ENCODE measurements around the gene TCF12. TPM values are rescaled to one million over a fixed set of nuclear protein-coding genes. Genes with fewer than 3 reads are reported as not detected.
"Not testable (repeated sequence)": the region's sequence is repeated elsewhere in the genome, so short reads cannot be mapped to it uniquely, and the experiment has no call there.

The TCF12 gene
- total RNA-seq, 1 donor from 2014 or later, result 194 TPM

DNA sequence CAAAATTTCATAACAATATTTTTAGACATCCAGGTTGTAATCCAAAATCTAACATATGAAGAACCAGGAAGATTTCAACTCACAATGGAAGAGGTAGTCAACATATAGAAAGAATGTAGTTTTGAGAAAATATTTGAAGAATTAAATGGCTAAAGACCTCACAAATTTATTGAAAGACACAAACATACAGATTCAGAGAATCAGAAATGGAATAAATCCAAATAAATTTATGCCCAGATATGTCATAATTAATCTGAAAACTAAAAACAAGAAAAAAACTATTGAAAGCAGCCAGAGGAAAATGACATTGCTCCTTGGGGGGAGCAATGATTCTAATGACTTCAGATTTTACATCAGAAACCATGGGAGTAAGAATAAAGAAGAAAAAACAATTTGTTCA is 75.8 kb downstream of the TCF12 start:
- H3K36me3 Mint-ChIP-seq, result peaks cover 40% of the 10 kb centered on the region
- no peaks in the 10 kb centered on the region for H3K27me3 Mint-ChIP-seq (ENCODE audit: low read depth)
- no peak for TF ChIP-seq CTCF (IDR thresholded peaks at IDR 0.05; ENCODE audit: unreplicated experiment)
- H3K4me1 Mint-ChIP-seq, result peaks cover 5% of the 10 kb centered on the region
- DNase-seq (ENCODE audit: low spot score in 2 of 2, unreplicated experiment in 2 of 2), result no peak
- H3K9me3 Mint-ChIP-seq, result peaks cover 40% of the 10 kb centered on the region
- H3K27ac Mint-ChIP-seq, result no peak overlapping the region
- no peak overlapping the region for H3K4me3 Mint-ChIP-seq

GRCh38 chr15:56996093-56996492 is 77.6 kb downstream of the TCF12 start:
- H3K27me3 Mint-ChIP-seq (ENCODE audit: low read depth), result no peaks in the 10 kb centered on the region
- H3K4me1 Mint-ChIP-seq, result no peaks in the 10 kb centered on the region

GRCh38 chr15:56996746-56997470 is 78.5 kb downstream of the TCF12 start:
- no peak for DNase-seq (ENCODE audit: low spot score in 2 of 2, unreplicated experiment in 2 of 2)
- no peak for TF ChIP-seq CTCF (IDR thresholded peaks at IDR 0.05; ENCODE audit: unreplicated experiment)
- Mint-ChIP-seq H3K9me3 (peaks cover 40% of the 10 kb centered on the region), H3K4me3 (no peak overlapping the region), H3K27me3 (ENCODE audit: low read depth) (no peaks in the 10 kb centered on the region), H3K36me3 (peaks cover 40% of the 10 kb centered on the region), H3K27ac (no peak overlapping the region), H3K4me1 (no peaks in the 10 kb centered on the region)

More at GRCh38 chr15:56996093-56996492, 77.6 kb downstream of the TCF12 start:
- Mint-ChIP-seq H3K9me3 (peaks cover 40% of the 10 kb centered on the region), H3K27ac (no peak overlapping the region), H3K4me3 (no peak overlapping the region), H3K36me3 (peaks cover 40% of the 10 kb centered on the region)
- DNase-seq (ENCODE audit: low spot score in 2 of 2, unreplicated experiment in 2 of 2), result no peak
- no peak for TF ChIP-seq CTCF (IDR thresholded peaks at IDR 0.05; ENCODE audit: unreplicated experiment)

GRCh38 chr15:57003418-57003817 is 85.0 kb downstream of the TCF12 start:
- no peaks in the 10 kb centered on the region for H3K4me1 Mint-ChIP-seq
- no peak for DNase-seq (ENCODE audit: low spot score in 2 of 2, unreplicated experiment in 2 of 2)
- H3K27me3 Mint-ChIP-seq (ENCODE audit: low read depth), result no peaks in the 10 kb centered on the region
- no peak for TF ChIP-seq CTCF (IDR thresholded peaks at IDR 0.05; ENCODE audit: unreplicated experiment)
- H3K27ac Mint-ChIP-seq, result no peak overlapping the region
- peaks cover 12% of the 10 kb centered on the region for H3K36me3 Mint-ChIP-seq
- no peaks in the 10 kb centered on the region for H3K9me3 Mint-ChIP-seq
- H3K4me3 Mint-ChIP-seq, result no peak overlapping the region

GRCh38 chr15:57005244-57005643 is 86.8 kb downstream of the TCF12 start:
- no peak overlapping the region for H3K4me3 Mint-ChIP-seq
- DNase-seq (ENCODE audit: low spot score in 2 of 2, unreplicated experiment in 2 of 2), result no peak
- peaks cover 12% of the 10 kb centered on the region for H3K36me3 Mint-ChIP-seq
- no peaks in the 10 kb centered on the region for H3K27me3 Mint-ChIP-seq (ENCODE audit: low read depth)
- no peak for TF ChIP-seq CTCF (IDR thresholded peaks at IDR 0.05; ENCODE audit: unreplicated experiment)
- H3K9me3 Mint-ChIP-seq, result no peaks in the 10 kb centered on the region
- H3K4me1 Mint-ChIP-seq, result no peaks in the 10 kb centered on the region
- H3K27ac Mint-ChIP-seq, result no peak overlapping the region

DNA sequence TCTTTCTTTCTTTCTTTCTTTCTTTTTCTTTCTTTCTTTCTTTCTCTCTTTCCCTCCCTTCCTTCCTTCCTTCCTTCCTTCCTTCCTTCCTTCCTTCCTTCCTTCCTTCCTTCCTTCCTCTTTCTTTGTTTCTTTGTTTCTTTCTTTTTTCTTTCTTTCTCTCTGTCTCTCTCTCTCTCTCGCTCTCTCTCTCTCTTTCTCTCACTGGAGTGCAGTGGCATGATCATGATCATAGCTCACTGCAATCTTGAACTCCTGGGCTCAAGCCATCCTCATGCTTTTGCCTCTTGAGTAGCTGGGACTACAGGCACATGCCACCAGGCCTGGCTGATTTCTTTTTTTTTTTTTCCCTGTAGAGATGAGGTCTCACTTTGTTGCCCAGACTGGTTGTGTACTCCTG is 89.4 kb downstream of the TCF12 start:
- peaks cover 14% of the 10 kb centered on the region for H3K36me3 Mint-ChIP-seq
- not testable (repeated sequence) for H3K4me1 Mint-ChIP-seq; H3K4me3 Mint-ChIP-seq; H3K9me3 Mint-ChIP-seq; H3K27ac Mint-ChIP-seq; DNase-seq (ENCODE audit: low spot score in 2 of 2, unreplicated experiment in 2 of 2); H3K27me3 Mint-ChIP-seq (ENCODE audit: low read depth)

Data from mesothelial cell of epicardium (in vitro differentiated cells).